Left hindlimb (tissue), 1 donor: ENCODE results near the gene STARD13.

Source experiments
- DNase-seq: peaks from one replicate; pipeline ENCODE4 v3.0.0-alpha.2; 2018

Gene STARD13

GRCh38 chr13:33272531-33273124 is 12.9 kb downstream of the STARD13 start:
- DNase-seq = no peak

- no peak for DNase-seq
Measured at GRCh38 chr13:33271759-33272158, 13.8 kb downstream of the STARD13 start.

DNA sequence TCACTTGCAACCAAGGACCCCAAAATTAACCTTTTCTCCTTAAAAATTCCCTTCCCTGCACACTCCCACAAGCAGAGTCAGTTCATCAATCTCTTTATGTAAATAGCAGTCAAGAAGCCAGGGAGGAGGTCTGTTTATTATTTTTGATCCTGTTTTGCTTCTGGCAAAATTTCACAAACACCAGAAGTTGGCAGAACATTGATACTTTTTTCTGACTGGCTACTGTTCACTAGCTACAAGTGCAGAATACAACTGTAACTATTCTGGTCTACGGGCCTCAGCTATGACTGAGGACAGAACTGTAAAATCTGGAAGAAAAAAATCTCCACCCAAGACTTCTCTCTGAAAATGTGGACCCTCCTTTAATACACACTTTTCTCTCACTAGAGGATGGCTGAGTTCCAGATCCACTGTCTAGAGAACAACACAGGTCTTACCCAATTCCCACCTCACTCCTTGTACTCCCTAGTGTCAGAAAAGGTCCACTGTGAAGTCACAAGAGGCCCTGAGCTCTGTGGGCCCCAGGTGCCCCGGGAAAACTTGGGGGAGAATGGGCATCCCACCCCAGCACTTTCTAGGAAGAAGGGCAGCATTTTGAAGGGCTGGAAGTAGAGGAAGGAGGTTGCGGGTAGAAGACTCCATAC is 14.5 kb downstream of the STARD13 start:
- DNase-seq = no peak

DNA sequence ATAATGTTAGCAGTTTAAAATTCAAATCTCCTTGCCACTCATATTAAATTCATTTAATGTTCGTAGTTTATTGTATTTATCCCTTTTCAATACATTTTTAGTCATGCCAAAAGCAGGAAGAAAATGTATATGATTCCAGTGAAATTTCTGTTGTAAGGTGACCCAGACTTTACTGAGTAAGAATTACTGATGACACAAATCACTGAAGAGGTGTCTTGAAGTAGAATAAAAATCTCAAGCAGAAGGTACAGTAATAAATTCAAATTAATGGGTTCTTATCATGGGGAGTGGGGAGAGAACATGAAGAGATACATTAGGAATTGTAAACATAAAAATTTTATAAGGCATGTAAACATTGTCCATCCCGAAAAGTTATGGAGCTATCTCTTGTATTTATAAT is 19.9 kb downstream of the STARD13 start:
- DNase-seq = no peak

GRCh38 chr13:33265133-33265532 is 20.4 kb downstream of the STARD13 start:
- DNase-seq = no peak

- DNase-seq = no peak
Measured at GRCh38 chr13:33264620-33264978, 21.0 kb downstream of the STARD13 start.

- DNase-seq = no peak
Measured at GRCh38 chr13:33263976-33264619, 21.5 kb downstream of the STARD13 start.

- no peak for DNase-seq
Measured at GRCh38 chr13:33263484-33263883, 22.1 kb downstream of the STARD13 start.

DNA sequence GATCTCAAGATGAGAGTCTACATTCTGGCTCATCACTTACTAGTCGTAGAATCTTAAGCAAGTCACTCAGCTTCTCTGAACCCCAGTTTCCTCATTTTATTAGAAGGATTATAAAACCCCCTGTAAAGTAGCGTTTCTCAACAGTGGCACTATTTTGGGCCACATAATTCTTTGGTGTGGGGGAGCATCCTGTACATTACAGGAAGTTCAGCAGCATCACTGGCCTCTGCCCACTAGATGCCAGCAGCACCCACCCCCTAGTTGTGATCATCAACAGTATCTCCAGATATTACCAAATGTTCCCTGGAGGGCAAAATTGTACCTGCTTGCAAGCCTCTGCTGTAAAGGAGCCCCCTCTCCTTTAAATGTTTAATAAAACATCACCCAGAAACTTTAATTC is 22.6 kb downstream of the STARD13 start:
- no peak for DNase-seq

DNA sequence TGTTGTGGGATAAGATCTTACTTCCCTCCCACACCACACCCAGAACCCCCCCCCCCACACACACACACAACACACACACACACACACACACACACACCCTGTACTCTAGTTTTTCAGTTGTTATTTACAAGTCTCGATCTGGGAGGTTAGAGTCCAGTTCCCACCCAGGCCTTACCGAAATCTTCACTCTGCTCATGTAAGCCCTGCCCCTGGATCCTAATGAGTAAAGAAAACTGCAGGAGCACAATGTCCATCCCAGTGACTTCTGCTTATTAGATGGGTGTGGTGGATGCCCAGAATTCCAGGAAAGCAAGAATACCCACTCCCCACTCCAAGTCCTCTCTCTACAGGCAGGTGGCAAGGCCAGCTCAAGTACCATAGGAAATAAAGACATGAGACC is 23.0 kb downstream of the STARD13 start:
- no peak for DNase-seq

DNA sequence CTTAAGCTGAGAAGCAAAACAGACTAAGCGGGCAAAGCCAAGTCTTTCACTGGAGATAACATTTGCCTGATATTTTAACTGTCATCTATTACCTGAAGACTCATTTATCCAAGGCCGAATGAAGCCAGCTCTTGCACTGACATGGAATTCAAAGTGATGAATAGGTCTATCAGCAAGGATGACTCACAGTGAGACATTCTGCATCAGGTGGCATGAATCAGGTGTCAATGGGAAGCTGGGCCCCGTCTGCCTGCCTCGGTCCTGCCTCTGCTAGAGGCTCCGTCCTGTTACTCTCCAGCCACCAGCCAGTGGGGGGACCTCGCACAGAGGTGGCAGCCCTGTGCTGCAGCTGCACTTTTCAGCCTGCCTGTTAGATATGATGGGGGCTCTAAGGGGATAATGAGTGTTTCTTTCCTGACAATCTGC is 23.5 kb downstream of the STARD13 start:
- DNase-seq = no peak

GRCh38 chr13:33261387-33262061 is 24.0 kb downstream of the STARD13 start:
- no peak for DNase-seq

GRCh38 chr13:33260168-33261098 is 25.1 kb downstream of the STARD13 start:
- DNase-seq = no peak

GRCh38 chr13:33259296-33259695 is 26.3 kb downstream of the STARD13 start:
- no peak for DNase-seq

GRCh38 chr13:33258808-33259193 is 26.8 kb downstream of the STARD13 start:
- DNase-seq = no peak

DNA sequence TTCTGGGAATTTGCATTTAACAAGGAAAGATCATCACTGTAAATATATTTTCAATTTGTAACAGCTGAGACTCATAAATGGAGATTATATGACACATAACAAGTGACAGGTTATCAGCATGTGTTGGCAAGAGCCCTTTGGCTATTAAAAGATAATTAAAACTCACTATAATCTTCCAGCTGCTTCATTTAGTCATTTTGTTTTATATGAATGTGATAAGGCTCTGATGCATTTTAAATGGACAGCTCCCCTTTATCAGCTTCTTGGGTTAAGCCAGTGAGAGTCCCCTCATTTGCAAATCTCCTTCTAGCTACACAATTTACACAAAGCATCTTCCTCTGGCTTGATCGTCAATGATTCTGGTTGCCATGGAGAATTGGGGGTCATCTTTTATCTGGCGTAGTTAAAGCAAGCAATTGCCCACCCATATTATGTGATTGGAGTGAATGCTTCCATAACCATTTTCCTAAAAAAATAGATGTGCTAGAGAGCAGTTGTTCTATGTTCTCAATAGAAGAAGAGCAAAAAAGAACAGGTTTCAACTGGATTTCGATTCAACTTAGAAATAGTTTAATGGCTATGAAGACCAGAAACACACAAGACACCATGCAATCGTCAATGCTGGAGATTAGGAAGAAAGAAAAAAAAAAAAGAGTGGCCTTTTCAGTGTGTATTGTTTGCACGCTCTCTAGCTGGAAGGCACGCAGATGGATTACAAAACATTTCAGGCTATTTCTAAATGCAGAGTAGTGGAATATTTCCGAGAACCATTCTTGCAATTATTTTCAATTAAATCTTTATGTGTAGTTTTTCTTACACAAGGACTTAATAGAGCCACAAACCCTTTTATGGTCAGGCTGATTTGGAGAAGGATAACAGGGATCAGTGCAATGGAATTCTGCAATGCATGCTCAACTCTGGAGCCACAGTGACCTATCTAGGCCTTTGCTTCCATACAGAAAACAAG is 27.4 kb downstream of the STARD13 start:
- DNase-seq = no peak

DNA sequence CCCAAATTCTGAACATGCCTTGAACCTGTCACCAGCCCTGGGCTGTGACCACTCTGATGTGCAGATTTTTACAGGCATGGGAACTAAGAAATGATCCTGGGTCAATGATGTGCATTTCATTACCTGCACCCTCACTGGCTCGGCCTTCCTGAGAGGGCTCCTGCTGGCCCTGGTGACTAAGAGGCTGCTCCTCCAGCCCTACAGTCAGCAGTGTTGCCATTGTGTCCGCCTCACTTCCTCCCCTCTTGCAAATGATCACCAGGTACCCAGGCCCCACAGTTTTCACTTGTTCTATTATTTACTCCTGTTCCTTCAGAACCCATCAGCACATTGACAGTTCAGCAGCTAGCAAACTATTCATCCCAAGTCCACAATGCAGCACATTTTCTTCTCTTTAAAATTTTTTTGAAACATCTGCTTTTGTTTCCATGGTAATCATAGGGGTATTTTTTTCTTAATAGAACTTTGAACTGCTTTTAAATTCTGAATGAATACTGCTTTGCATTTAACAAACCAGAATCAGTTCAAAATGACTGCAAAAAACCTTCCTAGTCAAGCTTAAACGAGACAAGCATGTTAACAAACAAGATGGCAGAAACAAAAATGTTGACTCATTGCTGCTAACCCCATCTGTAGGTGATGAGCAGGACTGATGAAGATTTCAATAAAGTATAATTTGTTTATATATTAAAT is 29.3 kb downstream of the STARD13 start:
- DNase-seq = no peak

GRCh38 chr13:33252135-33252534 is 33.4 kb downstream of the STARD13 start:
- DNase-seq = no peak

GRCh38 chr13:33251131-33251661 is 34.4 kb downstream of the STARD13 start:
- DNase-seq = peak; percentile 79

DNA sequence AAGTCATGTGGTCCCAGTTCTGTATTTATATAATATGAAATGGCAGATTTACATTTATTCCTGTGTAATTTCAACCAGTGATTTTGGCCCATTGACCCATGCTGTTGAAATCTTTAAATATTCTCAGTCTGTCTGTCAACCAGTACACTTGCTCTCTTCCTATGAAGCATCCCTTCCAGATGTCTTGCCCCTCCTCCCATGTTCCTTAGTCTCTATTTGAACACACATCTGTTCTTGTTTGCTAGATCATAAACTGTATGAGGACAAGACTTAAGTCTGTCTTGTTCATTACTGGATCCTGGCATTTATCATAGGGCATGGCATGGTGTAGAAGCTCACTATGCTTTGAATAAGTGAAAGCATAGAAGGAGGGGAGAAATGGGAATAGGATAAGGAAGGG is 34.9 kb downstream of the STARD13 start:
- DNase-seq = no peak

DNA sequence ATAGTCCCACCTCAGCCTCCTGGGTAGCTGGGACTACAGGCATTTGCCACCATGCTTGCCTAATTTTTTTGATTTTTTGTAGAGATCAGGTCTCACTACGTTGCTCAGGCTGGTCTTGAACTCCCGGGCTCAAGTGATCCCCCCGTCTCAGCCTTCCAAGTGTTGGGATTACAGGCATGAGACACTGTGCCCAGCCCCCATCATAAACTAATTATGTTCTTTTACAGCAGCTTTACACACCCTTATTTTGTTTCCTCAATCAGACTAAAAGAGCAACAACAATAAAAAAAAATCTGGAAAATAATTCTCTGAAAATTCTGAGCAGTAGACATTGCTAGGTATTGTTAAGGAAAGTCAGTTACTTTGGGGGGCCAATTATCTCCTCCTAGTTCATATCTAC is 35.7 kb downstream of the STARD13 start:
- no peak for DNase-seq
